HCT116 (cell line): ENCODE measurements around the gene SRCIN1. TPM values are rescaled to one million over a fixed set of nuclear protein-coding genes. Genes with fewer than 3 reads are reported as not detected.

Source experiments
- ATAC-seq: fragments of 200-7000 bp; cut with Tn5 transposase; 2 replicates; pipeline ENCODE4 v1.9.1; 2020; ENCODE audit warnings: mild to moderate bottlenecking, moderate library complexity
- BruUV-seq: library from RNA; stranded (reverse); fragments of 400-500 nt; replicated peaks from 2 replicates; lab custom pipeline; 2021; lab: Mats Ljungman, UMichigan
- CTCF ChIA-PET: fragments of 300-600 bp; sonication (Branson Sonifier 250); formaldehyde crosslinking; loops from one replicate; lab custom pipeline; 2021; ENCODE audit warnings: antibody characterized with exemption; lab: Charles Lee
- POLR2A ChIA-PET: fragments of 300-600, 350-600 bp; sonication (Branson Sonifier 250); formaldehyde crosslinking; loops from one replicate; lab custom pipeline; 2021; ENCODE audit warnings: antibody characterized with exemption; lab: Charles Lee
- RAD21 ChIA-PET, 2 experiments: fragments of 300-600 bp; sonication (Branson Sonifier 250); formaldehyde crosslinking; loops; one replicate each; lab custom pipeline; 2023; ENCODE audit warnings: low total read pairs in 2 of 2; ENCODE audit not compliant: uncharacterized antibody in 2 of 2, unreplicated experiment in 2 of 2, low non-redundant PET in 1 of 2; lab: Charles Lee
- DNase-seq: peaks from one replicate; pipeline ENCODE4 v3.0.0-alpha.2; 2010; ENCODE audit warnings: low read depth, low spot score
- H2AFZ ChIP-seq: fragments of 200-600 bp; shearing (Covaris generic), sonication (generic); 2 replicates; pipeline ENCODE4 v1.6.1; 2017; ENCODE audit warnings: low read depth, mixed run types, mixed read lengths, antibody characterized with exemption, low read length; ENCODE audit not compliant: poor library complexity, severe bottlenecking
- H3K27ac ChIP-seq: 2 replicates; pipeline ENCODE4 v1.5.1; 2012; ENCODE audit warnings: low read depth, low read length
- H3K27me3 ChIP-seq: fragments of 200-600 bp; sonication (generic); 2 replicates; pipeline ENCODE4 v1.6.1; 2016; ENCODE audit warnings: mixed run types, low read length, mixed read lengths; ENCODE audit not compliant: insufficient read depth
- H3K36me3 ChIP-seq, 2 experiments: fragments of 200-500 bp in 1 of 2; fragments of 200-600 bp in 1 of 2; sonication (Bioruptor generic) in 1 of 2; sonication (generic) in 1 of 2; 2 replicates each; pipeline versions ENCODE4 v1.5.1 to v1.6.1; 2014 to 2016; ENCODE audit warnings: low read length in 2 of 2, inconsistent platforms in 1 of 2, mixed read lengths in 1 of 2, mixed run types in 1 of 2; ENCODE audit not compliant: insufficient read depth in 2 of 2, control insufficient read depth in 1 of 2
- H3K4me1 ChIP-seq, 2 experiments: fragments of 200-600 bp in 1 of 2; sonication (generic) in 1 of 2; 2 replicates each; pipeline versions ENCODE4 v1.5.1 to v1.6.1; 2012 to 2017; ENCODE audit warnings: low read length in 2 of 2, inconsistent platforms in 1 of 2, mild to moderate bottlenecking in 1 of 2, mixed read lengths in 1 of 2, mixed run types in 1 of 2, moderate library complexity in 1 of 2; ENCODE audit not compliant: insufficient read depth in 2 of 2, control insufficient read depth in 1 of 2
- H3K4me2 ChIP-seq: fragments of 200-600 bp; sonication (generic); 2 replicates; pipeline ENCODE4 v1.6.1; 2017; ENCODE audit warnings: mixed run types, low read length, mixed read lengths
- H3K4me3 ChIP-seq, 2 experiments: fragments of 200-600 bp in 1 of 2; sonication (generic) in 1 of 2; replicated peaks in 1 of 2; 2 replicates each; pipeline ENCODE4 v1.5.1; 2011 to 2016; ENCODE audit warnings: low read length in 2 of 2, control low read depth in 1 of 2, low read depth in 1 of 2, mild to moderate bottlenecking in 1 of 2, mixed read lengths in 1 of 2, mixed run types in 1 of 2
- H3K79me2 ChIP-seq: fragments of 200-600 bp; sonication (generic); 2 replicates; pipeline ENCODE4 v1.6.1; 2017; ENCODE audit warnings: mild to moderate bottlenecking, mixed run types, low read length, moderate library complexity, mixed read lengths; ENCODE audit not compliant: insufficient read depth
- H3K9ac ChIP-seq: fragments of 200-600 bp; sonication (generic); 2 replicates; pipeline ENCODE4 v1.6.1; 2016; ENCODE audit warnings: low read length, mixed read lengths
- H3K9me2 ChIP-seq: fragments of 200-600 bp; sonication (generic), shearing (Covaris generic); 2 replicates; pipeline ENCODE4 v1.6.1; 2017; ENCODE audit warnings: mixed run types, mild to moderate bottlenecking, moderate library complexity; ENCODE audit not compliant: insufficient read depth
- H3K9me3 ChIP-seq, 2 experiments: fragments of 200-500 bp in 1 of 2; fragments of 200-600 bp in 1 of 2; sonication (Bioruptor generic) in 1 of 2; sonication (generic) in 1 of 2; 2 replicates each; pipeline ENCODE4 v1.6.1; 2014 to 2017; ENCODE audit warnings: low read length in 2 of 2, mixed read lengths in 2 of 2, inconsistent platforms in 1 of 2, low read depth in 1 of 2, mild to moderate bottlenecking in 1 of 2, mixed run types in 1 of 2, moderate library complexity in 1 of 2; ENCODE audit not compliant: control insufficient read depth in 1 of 2, insufficient read depth in 1 of 2
- H4K20me1 ChIP-seq: fragments of 200-600 bp; sonication (generic), shearing (Covaris generic); 2 replicates; pipeline ENCODE4 v1.6.1; 2017; ENCODE audit warnings: mixed run types, mild to moderate bottlenecking, moderate library complexity; ENCODE audit not compliant: insufficient read depth
- CBX3 ChIP-seq: IDR thresholded peaks from 2 replicates; pipeline ENCODE4 v1.6.1; 2012; ENCODE audit warnings: low read depth
- CEBPB ChIP-seq: IDR thresholded peaks from 2 replicates; pipeline ENCODE4 v1.6.1; 2012; ENCODE audit warnings: low read depth
- CTCF ChIP-seq, 3 experiments: fragments of 200-600 bp in 1 of 3; sonication (generic) in 1 of 3; IDR thresholded peaks in 2 of 3; conservative IDR thresholded peaks in 1 of 3; 2 replicates each; pipeline ENCODE4 v1.5.1; 2012 to 2017; ENCODE audit warnings: low read depth in 2 of 3, low read length in 2 of 3, antibody characterized with exemption in 1 of 3, borderline replicate concordance in 1 of 3, control low read depth in 1 of 3, mild to moderate bottlenecking in 1 of 3, mixed read lengths in 1 of 3, mixed run types in 1 of 3, moderate library complexity in 1 of 3; ENCODE audit not compliant: insufficient read depth in 1 of 3
- ELF1 ChIP-seq: IDR thresholded peaks from 2 replicates; pipeline ENCODE4 v1.6.1; 2012; ENCODE audit warnings: low read depth, borderline replicate concordance
- EZH2 ChIP-seq: fragments of 200-600 bp; sonication (generic); IDR thresholded peaks from 2 replicates; pipeline ENCODE4 v1.6.1; 2017; ENCODE audit warnings: antibody characterized with exemption, mixed run types
- EZH2phosphoT487 ChIP-seq: fragments of 200-600 bp; IDR thresholded peaks from 2 replicates; pipeline ENCODE4 v1.6.1; 2018; ENCODE audit warnings: antibody characterized with exemption, borderline replicate concordance
- FOSL1 ChIP-seq: IDR thresholded peaks from 2 replicates; pipeline ENCODE4 v1.6.1; 2012; ENCODE audit warnings: low read depth
- JUND ChIP-seq: IDR thresholded peaks from 2 replicates; pipeline ENCODE4 v1.6.1; 2012
- REST ChIP-seq: IDR thresholded peaks from 2 replicates; pipeline ENCODE4 v1.6.1; 2012; ENCODE audit warnings: low read depth
- SIN3A ChIP-seq: IDR thresholded peaks from 2 replicates; pipeline ENCODE4 v1.6.1; 2012; ENCODE audit warnings: low read depth
- SRF ChIP-seq: IDR thresholded peaks from 2 replicates; pipeline ENCODE4 v1.6.1; 2012; ENCODE audit warnings: low read depth
- TCF7L2 ChIP-seq: IDR thresholded peaks from 2 replicates; pipeline ENCODE4 v1.7.0; 2011; ENCODE audit warnings: borderline replicate concordance, inconsistent platforms; ENCODE audit not compliant: insufficient read depth, insufficient read length; ENCODE audit errors: extremely low read depth
- ZFX ChIP-seq: fragments of 450-650 bp; IDR thresholded peaks from 2 replicates; pipeline ENCODE4 v1.6.1; 2017
- ZNF274 ChIP-seq: fragments of 200-500 bp; sonication (Bioruptor generic); IDR thresholded peaks from 2 replicates; pipeline ENCODE4 v1.6.1; 2014; ENCODE audit warnings: mild to moderate bottlenecking, low read depth, low read length, inconsistent platforms
- intact Hi-C: fragments of 100-400 bp; cut with micrococcal nuclease; formaldehyde crosslinking; loops from 2 replicates; pipeline ENCODE4 v1.10.0; 2022
- total RNA-seq: library from RNA; stranded (reverse); gene quantifications from one replicate; pipeline ENCODE4 v1.2.1, GENCODE V29; 2021; ENCODE audit not compliant: unreplicated experiment

SRCIN1 gene
- total RNA-seq, 1 experiment from 2014 or later = 10.5 TPM

- no peak overlapping the region for H3K4me3 ChIP-seq
- ChIA-PET CTCF (no interaction called here), RAD21 (no interaction called here), POLR2A (no interaction called here)
- intact Hi-C loops = no loop called here
- H3K9me3 ChIP-seq = no peaks in the 10 kb centered on the region
- H4K20me1 ChIP-seq = no peaks in the 10 kb centered on the region
- H3K27me3 ChIP-seq = no peaks in the 10 kb centered on the region
- H3K4me1 ChIP-seq = no peaks in the 10 kb centered on the region
- H3K79me2 ChIP-seq = no peaks in the 10 kb centered on the region
- DNase-seq (no peak), ATAC-seq (no peak)
- no peak overlapping the region for H3K4me2 ChIP-seq
- H2AFZ ChIP-seq = no peak overlapping the region
- H3K27ac ChIP-seq = no peak overlapping the region
- H3K9me2 ChIP-seq = no peaks in the 10 kb centered on the region
- H3K9ac ChIP-seq = no peak overlapping the region
- TF ChIP-seq CTCF (IDR thresholded peaks at IDR 0.05 in 2 of 3, conservative IDR thresholded peaks at IDR 0.05 in 1 of 3; ENCODE audit: borderline replicate concordance in 1 of 3, insufficient read depth in 1 of 3, low read depth in 2 of 3, low read length in 2 of 3) = no peak
- TF ChIP-seq JUND = no peak
- H3K36me3 ChIP-seq = no peaks in the 10 kb centered on the region
- no TSS peak for BruUV-seq
Measured at GRCh38 chr17:38541281-38541680, 64.5 kb downstream of the SRCIN1 start.

GRCh38 chr17:38540514-38541045 lies 65.2 kb downstream of the SRCIN1 start:
- RAD21 ChIA-PET = no interaction called here
- Histone ChIP-seq H3K27me3 (no peaks in the 10 kb centered on the region), H4K20me1 (no peaks in the 10 kb centered on the region), H3K36me3 (no peaks in the 10 kb centered on the region), H3K4me1 (no peaks in the 10 kb centered on the region), H3K27ac (no peak overlapping the region), H3K4me3 (no peak overlapping the region), H3K9me3 (no peaks in the 10 kb centered on the region), H3K4me2 (no peak overlapping the region), H3K9ac (no peak overlapping the region), H3K79me2 (no peaks in the 10 kb centered on the region), H3K9me2 (no peaks in the 10 kb centered on the region), H2AFZ (no peak overlapping the region)
- POLR2A ChIA-PET = no interaction called here
- BruUV-seq = no TSS peak
- intact Hi-C loops = no loop called here
- CTCF ChIA-PET = interaction anchor here (1.0 kb wide), 1 partner anchor 18 kb away, joined by 4 read pairs; no protein-coding TSS in a partner anchor
- ATAC-seq (no peak), DNase-seq (no peak)
- no peak for TF ChIP-seq TCF7L2
- TF ChIP-seq CBX3 = no peak
- no peak for TF ChIP-seq REST
- TF ChIP-seq EZH2 = no peak
- no peak for TF ChIP-seq CEBPB
- TF ChIP-seq SRF = no peak
- no peak for TF ChIP-seq ZFX
- no peak for TF ChIP-seq SIN3A
- no peak for TF ChIP-seq ELF1
- TF ChIP-seq ZNF274 = no peak
- no peak for TF ChIP-seq EZH2phosphoT487
- TF ChIP-seq FOSL1 = no peak
